ENCODE data around the gene ERP44.
"Not testable (repeated sequence)": the region's sequence is repeated elsewhere in the genome, so short reads cannot be mapped to it uniquely, and the experiment has no call there.

Gene ERP44

GRCh38 chr9:100098887-100099721 is at the start of gene ERP44, which contains the start of gene INVS:
TSS of gene ERP44 (minus strand) at chr9:100099000. CDS start at chr9:100098840, 160 bp downstream.
TSS of gene INVS (plus strand) at chr9:100099243. CDS start at chr9:100104522, 5,279 bp downstream.
- in situ Hi-C loops (cut with MboI; ENCODE audit: low sequenced_read_pairs), result no loop called here

- in situ Hi-C loops (cut with MboI; ENCODE audit: low sequenced_read_pairs), result not testable (repeated sequence)
Measured at GRCh38 chr9:100145976-100146375, 47.2 kb upstream of the ERP44 start.

GRCh38 chr9:100145167-100145934 is 46.6 kb upstream of the ERP44 start:
- in situ Hi-C loops (cut with MboI; ENCODE audit: low sequenced_read_pairs), result not testable (repeated sequence)

GRCh38 chr9:100141862-100142261 is 43.1 kb upstream of the ERP44 start:
- in situ Hi-C loops (cut with MboI; ENCODE audit: low sequenced_read_pairs), result not testable (repeated sequence)

GRCh38 chr9:100140303-100140702 is 41.5 kb upstream of the ERP44 start:
- in situ Hi-C loops (cut with MboI; ENCODE audit: low sequenced_read_pairs), result not testable (repeated sequence)

- in situ Hi-C loops (cut with MboI; ENCODE audit: low sequenced_read_pairs), result not testable (repeated sequence)
Measured at GRCh38 chr9:100136799-100137198, 38.0 kb upstream of the ERP44 start.

GRCh38 chr9:100134731-100135130 is 35.9 kb upstream of the ERP44 start:
- in situ Hi-C loops (cut with MboI; ENCODE audit: low sequenced_read_pairs), result no loop called here

- in situ Hi-C loops (cut with MboI; ENCODE audit: low sequenced_read_pairs), result no loop called here
Measured at GRCh38 chr9:100131875-100132430, 33.2 kb upstream of the ERP44 start.

- in situ Hi-C loops (cut with MboI; ENCODE audit: low sequenced_read_pairs), result no loop called here
Measured at GRCh38 chr9:100131216-100131615, 32.4 kb upstream of the ERP44 start.

- in situ Hi-C loops (cut with MboI; ENCODE audit: low sequenced_read_pairs), result no loop called here
Measured at GRCh38 chr9:100129772-100130171, 31.0 kb upstream of the ERP44 start.

- in situ Hi-C loops (cut with MboI; ENCODE audit: low sequenced_read_pairs), result no loop called here
Measured at GRCh38 chr9:100126423-100126822, 27.6 kb upstream of the ERP44 start.

- in situ Hi-C loops (cut with MboI; ENCODE audit: low sequenced_read_pairs), result no loop called here
Measured at GRCh38 chr9:100125910-100126309, 27.1 kb upstream of the ERP44 start.

- in situ Hi-C loops (cut with MboI; ENCODE audit: low sequenced_read_pairs), result no loop called here
Measured at GRCh38 chr9:100125236-100125635, 26.4 kb upstream of the ERP44 start.

- in situ Hi-C loops (cut with MboI; ENCODE audit: low sequenced_read_pairs), result no loop called here
Measured at GRCh38 chr9:100120286-100120685, 21.5 kb upstream of the ERP44 start.

GRCh38 chr9:100117316-100117715 is 18.5 kb upstream of the ERP44 start:
- in situ Hi-C loops (cut with MboI; ENCODE audit: low sequenced_read_pairs), result no loop called here

- in situ Hi-C loops (cut with MboI; ENCODE audit: low sequenced_read_pairs), result no loop called here
Measured at GRCh38 chr9:100112677-100113336, 14.0 kb upstream of the ERP44 start.

- in situ Hi-C loops (cut with MboI; ENCODE audit: low sequenced_read_pairs), result no loop called here
Measured at GRCh38 chr9:100111235-100111634, 12.4 kb upstream of the ERP44 start.

GRCh38 chr9:100108559-100108958 is 9.8 kb upstream of the ERP44 start:
- in situ Hi-C loops (cut with MboI; ENCODE audit: low sequenced_read_pairs), result no loop called here

- in situ Hi-C loops (cut with MboI; ENCODE audit: low sequenced_read_pairs), result no loop called here
Measured at GRCh38 chr9:100106616-100107015, 7.8 kb upstream of the ERP44 start.

GRCh38 chr9:100105861-100106260 is 7.1 kb upstream of the ERP44 start:
- in situ Hi-C loops (cut with MboI; ENCODE audit: low sequenced_read_pairs), result no loop called here

GRCh38 chr9:100104314-100104713 is 5.5 kb upstream of the ERP44 start:
- in situ Hi-C loops (cut with MboI; ENCODE audit: low sequenced_read_pairs), result no loop called here
